HG02852 (cell line): ENCODE measurements around the gene PIGK.

Experiments used
- ATAC-seq: cut with Tn5 transposase; IDR thresholded peaks from one replicate; pipeline ENCODE4 v1.9.1; 2021; ENCODE audit warnings: mild to moderate bottlenecking, moderate library complexity; ENCODE audit not compliant: unreplicated experiment

Gene PIGK

GRCh38 chr1:77044133-77044849, 174.9 kb downstream of the PIGK start:
- no peak for ATAC-seq

GRCh38 chr1:77040826-77041225, 178.4 kb downstream of the PIGK start:
- ATAC-seq, result no peak

DNA sequence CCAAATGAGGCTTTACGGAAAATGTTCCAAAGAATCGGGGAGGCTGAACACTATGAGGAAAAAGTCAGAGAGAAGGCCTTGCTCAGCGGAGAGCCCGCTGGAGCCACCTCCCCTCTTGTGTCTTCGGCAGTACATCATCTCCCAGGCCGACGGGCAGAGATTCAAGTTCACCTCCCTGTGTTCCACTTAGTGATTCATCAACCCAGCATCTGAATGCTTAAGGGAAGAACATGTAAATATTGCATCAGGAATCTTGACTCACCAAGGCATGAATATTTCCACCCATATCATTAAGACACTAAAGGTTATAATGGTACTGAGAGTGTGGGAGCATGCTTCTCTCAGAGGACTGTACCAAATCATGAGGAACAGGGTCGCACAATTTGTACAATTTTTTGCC, 179.5 kb downstream of the PIGK start:
- ATAC-seq, result no peak

DNA sequence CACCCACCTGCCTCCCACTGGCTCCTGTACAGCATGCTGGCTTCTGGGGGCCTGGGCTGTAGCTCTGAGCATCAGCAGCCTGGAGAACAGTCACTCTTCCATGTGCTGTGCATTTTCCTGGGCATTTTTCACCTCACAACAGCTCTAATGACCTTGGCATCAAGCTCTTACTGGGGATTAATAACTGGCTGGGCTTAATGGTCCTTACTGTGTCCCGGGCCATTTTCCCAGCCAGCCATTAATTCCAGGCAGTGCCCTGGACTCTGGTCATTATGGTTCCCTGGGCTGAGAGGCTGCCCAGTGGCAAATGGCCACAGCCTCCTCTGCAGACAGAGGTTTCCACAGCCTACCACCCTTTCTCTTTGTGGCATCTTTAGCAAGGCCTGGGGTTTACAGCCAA, 180.1 kb downstream of the PIGK start:
- no peak for ATAC-seq
